Neuron (in vitro differentiated cells): Measurements from ENCODE around the gene GATA3.

ENCODE experiments used
- H2AFZ ChIP-seq: one replicate; pipeline ENCODE4 v1.6.1; 2013; ENCODE audit warnings: low read depth, mild to moderate bottlenecking, inconsistent platforms, low read length, moderate library complexity
- H3K27me3 ChIP-seq: one replicate; pipeline ENCODE4 v1.6.1; 2013; ENCODE audit warnings: low read length; ENCODE audit not compliant: insufficient read depth
- H3K36me3 ChIP-seq: one replicate; pipeline ENCODE4 v1.6.1; 2013; ENCODE audit warnings: low read length; ENCODE audit not compliant: insufficient read depth
- H3K4me1 ChIP-seq: one replicate; pipeline ENCODE4 v1.6.1; 2013; ENCODE audit warnings: low read length; ENCODE audit not compliant: insufficient read depth
- H3K4me3 ChIP-seq: 2 replicates; pipeline ENCODE4 v1.5.1; 2013; ENCODE audit warnings: mild to moderate bottlenecking, low read length, moderate library complexity
- H3K9me3 ChIP-seq: one replicate; pipeline ENCODE4 v1.6.1; 2013; ENCODE audit warnings: low read length

GATA3 gene

DNA sequence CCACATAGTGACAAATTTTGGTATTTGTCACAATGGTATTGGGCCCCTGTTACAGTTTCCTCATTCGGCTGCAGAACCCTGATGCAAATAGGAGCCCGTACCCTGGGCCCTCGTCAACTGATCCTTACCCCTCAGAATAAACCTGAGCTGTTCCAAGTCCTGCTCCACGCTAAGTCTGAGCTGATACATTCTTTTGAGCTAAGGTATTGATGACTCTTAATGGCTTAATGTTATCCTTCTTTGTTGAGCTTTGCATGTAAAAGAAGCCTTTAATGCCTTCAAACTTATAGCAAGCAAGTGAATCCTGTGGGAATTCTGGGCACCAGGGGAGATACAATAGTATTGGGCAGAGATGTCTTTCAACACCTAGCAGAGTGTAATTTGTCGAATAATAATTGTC, 31.8 kb downstream of the GATA3 start:
- H3K9me3 ChIP-seq: no peaks in the 10 kb centered on the region
- no peak overlapping the region for H2AFZ ChIP-seq
- no peaks in the 10 kb centered on the region for H3K4me1 ChIP-seq
- peaks cover 2% of the 10 kb centered on the region for H3K27me3 ChIP-seq
- H3K4me3 ChIP-seq: no peak overlapping the region
- no peaks in the 10 kb centered on the region for H3K36me3 ChIP-seq

DNA sequence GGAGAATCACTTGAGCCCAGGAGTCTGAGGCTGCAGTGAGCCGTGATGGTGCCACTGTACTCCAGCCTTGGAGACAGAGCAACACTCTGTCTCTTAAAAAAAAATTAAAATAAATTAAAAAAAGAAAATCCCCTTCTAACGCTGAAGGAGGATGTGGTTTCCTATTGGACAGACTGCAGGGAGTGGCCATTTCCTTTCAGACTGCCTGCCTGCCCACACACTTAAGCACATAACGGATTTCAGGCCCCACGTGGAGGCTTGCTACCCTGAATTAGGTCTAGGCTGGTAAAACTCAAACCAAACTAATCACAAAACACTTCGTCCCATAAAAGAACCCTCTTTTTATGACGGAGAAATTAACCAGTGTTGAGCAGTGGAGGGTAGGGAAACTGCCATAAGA, 34.0 kb downstream of the GATA3 start:
- Histone ChIP-seq H3K4me3 (no peak overlapping the region), H3K27me3 (peaks cover 2% of the 10 kb centered on the region), H2AFZ (no peak overlapping the region), H3K4me1 (no peaks in the 10 kb centered on the region), H3K9me3 (no peaks in the 10 kb centered on the region), H3K36me3 (no peaks in the 10 kb centered on the region)

DNA sequence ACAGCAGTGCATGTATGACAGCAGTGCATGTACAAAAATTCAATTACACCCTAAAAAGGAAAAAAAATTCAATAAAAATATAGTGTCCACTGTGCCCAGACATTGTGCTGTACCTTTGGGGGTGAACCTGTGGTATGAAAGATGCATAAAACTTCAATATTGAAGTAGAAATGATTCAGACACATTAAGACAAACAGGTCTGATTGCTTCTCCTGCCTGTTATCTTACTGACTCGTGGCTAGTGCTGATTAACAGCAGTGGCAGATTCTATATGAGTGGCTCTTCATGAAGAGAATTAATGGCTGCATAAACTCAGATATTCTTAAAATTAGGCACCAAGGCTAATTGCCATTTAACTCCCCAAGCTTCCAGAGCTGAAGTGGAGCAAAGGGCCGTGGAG, 37.9 kb downstream of the GATA3 start:
- Histone ChIP-seq H2AFZ (no peak overlapping the region), H3K9me3 (no peaks in the 10 kb centered on the region), H3K4me1 (no peaks in the 10 kb centered on the region), H3K27me3 (peaks cover 2% of the 10 kb centered on the region), H3K36me3 (no peaks in the 10 kb centered on the region), H3K4me3 (no peak overlapping the region)

DNA sequence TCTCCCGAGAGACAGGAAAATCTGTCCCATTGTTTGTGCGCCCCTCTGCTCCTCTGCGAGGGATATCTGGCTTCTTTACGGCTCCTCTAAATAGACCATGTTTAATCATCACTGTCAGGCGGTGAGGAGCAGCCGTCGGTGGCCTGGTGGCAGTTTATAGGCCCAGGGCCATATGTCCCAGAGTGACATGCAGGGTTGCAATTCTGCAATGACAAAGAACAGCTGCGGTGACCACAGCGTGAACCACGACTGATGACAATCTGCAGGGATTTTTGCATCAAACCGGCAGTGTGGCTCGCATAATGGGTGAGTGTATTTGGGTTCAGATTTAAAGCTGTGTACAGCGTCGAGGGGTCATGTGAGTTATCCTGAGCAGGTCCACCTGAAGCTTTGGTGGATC, 41.5 kb downstream of the GATA3 start:
- H3K27me3 ChIP-seq: no peaks in the 10 kb centered on the region
- H3K36me3 ChIP-seq: no peaks in the 10 kb centered on the region
- no peaks in the 10 kb centered on the region for H3K4me1 ChIP-seq
- H3K4me3 ChIP-seq: no peak overlapping the region
- no peaks in the 10 kb centered on the region for H3K9me3 ChIP-seq
- no peak overlapping the region for H2AFZ ChIP-seq

DNA sequence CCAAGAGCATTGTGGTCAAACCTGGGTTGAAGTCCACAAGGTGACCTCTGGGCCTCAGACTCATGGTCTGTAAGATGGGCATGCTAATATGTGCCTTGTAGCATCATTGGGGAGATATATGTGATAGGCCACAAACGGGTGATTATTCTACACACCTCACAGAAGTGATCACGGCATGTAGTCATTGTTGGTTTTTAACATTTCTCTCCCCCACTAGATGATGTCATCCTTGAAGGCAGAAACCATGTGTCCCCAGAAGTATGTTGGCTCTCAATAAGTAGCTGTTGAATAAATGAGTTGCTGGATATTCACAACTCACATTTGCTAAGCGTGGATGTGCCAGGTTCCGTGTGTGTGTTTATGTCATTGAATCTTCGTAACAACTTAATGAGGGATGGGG, 42.4 kb downstream of the GATA3 start:
- Histone ChIP-seq H3K36me3 (no peaks in the 10 kb centered on the region), H3K9me3 (no peaks in the 10 kb centered on the region), H3K4me1 (no peaks in the 10 kb centered on the region), H3K4me3 (no peak overlapping the region), H2AFZ (no peak overlapping the region), H3K27me3 (no peaks in the 10 kb centered on the region)

DNA sequence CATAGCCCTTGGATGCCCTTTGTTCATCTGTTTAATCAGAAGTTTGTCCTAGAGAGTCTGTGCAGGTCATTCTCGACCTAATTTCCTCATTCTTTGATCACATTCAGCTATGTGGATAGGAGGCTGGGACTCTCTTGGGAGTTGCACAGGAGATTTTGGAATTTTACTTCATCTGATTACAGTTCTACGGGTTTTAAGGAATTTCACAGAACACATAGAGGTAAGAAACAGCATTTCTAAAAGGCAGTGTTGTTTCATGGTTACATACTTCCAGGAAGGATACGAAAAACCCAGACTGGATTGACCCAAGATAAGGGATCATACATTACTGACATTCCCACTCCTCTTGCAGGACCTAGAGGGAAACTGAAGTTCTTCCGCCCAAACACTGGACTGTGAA, 45.9 kb downstream of the GATA3 start:
- Histone ChIP-seq H3K4me3 (no peak overlapping the region), H2AFZ (no peak overlapping the region), H3K9me3 (no peaks in the 10 kb centered on the region), H3K36me3 (no peaks in the 10 kb centered on the region), H3K27me3 (no peaks in the 10 kb centered on the region), H3K4me1 (no peaks in the 10 kb centered on the region)

DNA sequence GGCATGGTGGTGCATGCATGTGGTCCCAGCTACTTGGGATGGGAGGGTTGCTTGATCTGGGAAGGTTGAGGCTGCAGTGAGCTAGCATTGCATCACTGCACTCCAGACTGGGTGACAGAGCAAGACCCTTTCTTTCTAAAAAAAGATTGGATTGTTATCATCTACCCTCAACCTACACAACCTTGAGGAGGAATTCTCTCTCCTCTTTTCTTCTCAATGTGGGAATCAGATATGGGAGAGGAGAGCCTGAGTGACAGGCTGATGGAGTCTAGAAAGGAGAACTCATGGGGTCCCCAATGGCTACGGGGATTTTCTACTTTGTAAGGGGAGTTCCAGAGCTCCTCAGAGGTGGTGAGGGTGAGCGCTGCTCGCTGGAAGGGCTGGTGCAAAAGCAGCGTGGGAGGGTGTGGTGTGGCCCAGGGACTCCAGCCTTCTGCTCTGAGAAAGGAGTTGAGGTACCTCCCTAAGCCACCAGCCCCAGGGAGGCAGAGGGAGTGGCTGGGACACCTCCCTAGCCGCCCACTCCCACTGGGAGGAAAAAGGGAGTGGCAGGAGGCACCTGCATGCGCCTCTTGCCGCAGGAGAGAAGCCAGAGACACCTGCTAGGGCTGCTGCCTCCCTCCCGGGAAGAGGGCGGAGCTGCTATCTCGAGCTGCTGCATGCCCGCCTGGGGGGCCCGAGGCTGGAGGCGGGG, 48.4 kb downstream of the GATA3 start:
- H3K9me3 ChIP-seq: no peaks in the 10 kb centered on the region
- no peaks in the 10 kb centered on the region for H3K27me3 ChIP-seq
- no peak overlapping the region for H2AFZ ChIP-seq
- H3K4me3 ChIP-seq: no peak overlapping the region
- no peaks in the 10 kb centered on the region for H3K36me3 ChIP-seq
- H3K4me1 ChIP-seq: no peaks in the 10 kb centered on the region

DNA sequence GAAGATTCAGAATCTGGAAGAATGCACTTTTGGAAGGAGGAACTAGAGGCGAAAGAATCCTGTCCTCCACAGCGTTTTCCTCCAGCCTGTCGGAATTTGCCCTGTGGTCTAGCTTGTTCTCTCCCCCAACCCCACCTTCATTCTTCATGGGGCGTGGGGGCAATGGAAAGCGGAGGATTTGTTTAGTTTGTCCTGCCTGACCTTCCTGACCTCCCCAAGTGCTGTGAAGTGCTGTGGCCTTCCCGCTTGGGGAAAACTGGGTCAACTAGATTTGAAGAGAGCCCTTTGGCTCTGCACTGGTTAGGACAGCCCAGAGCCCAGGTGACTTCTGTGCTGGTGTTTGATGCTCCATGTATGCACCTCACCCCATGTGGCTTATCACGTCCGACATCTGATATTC, 49.1 kb downstream of the GATA3 start:
- Histone ChIP-seq H3K9me3 (no peaks in the 10 kb centered on the region), H3K4me3 (no peak overlapping the region), H2AFZ (no peak overlapping the region), H3K27me3 (no peaks in the 10 kb centered on the region), H3K36me3 (no peaks in the 10 kb centered on the region), H3K4me1 (no peaks in the 10 kb centered on the region)

DNA sequence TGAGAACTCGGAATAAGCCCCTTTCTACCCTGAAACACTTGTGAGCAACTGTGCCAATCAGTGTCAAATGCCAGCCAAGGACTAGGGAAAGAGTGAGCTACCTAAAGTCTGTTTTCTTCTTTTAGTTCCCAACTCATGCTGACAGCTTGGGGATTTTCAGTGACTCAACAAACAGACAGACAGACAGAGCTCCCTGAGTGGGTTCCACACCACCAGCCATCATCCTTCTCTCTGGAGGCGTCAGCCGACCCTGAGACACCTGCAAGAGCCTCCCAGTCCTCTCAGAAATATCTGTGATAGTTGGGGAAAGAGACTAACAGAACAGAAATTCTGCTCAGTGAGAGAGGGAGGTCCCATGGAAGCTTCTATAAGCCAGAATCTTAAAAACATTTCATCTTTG, 49.5 kb downstream of the GATA3 start:
- no peaks in the 10 kb centered on the region for H3K36me3 ChIP-seq
- H3K9me3 ChIP-seq: no peaks in the 10 kb centered on the region
- no peak overlapping the region for H3K4me3 ChIP-seq
- no peak overlapping the region for H2AFZ ChIP-seq
- H3K27me3 ChIP-seq: no peaks in the 10 kb centered on the region
- H3K4me1 ChIP-seq: no peaks in the 10 kb centered on the region

DNA sequence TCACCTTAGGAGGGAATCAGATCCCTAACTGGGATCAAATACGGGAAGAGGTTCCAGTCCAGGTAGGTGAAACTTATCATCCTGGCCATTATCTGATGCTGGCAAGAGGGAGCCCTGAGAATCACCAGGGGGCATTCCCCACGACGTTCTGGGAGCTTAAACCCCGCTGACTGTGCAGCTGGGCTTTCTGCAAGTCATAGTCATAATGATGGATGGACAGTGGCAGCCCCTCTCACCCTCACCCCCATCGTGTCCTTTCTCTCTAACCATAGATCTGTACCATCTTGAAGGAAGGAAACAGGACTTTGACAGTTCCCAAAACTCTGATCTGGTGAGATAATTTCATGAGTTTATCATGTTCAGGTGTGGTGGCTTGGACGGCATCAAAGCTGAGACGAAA, 50.2 kb downstream of the GATA3 start:
- no peaks in the 10 kb centered on the region for H3K27me3 ChIP-seq
- no peak overlapping the region for H3K4me3 ChIP-seq
- no peak overlapping the region for H2AFZ ChIP-seq
- no peaks in the 10 kb centered on the region for H3K4me1 ChIP-seq
- H3K36me3 ChIP-seq: no peaks in the 10 kb centered on the region
- H3K9me3 ChIP-seq: no peaks in the 10 kb centered on the region

DNA sequence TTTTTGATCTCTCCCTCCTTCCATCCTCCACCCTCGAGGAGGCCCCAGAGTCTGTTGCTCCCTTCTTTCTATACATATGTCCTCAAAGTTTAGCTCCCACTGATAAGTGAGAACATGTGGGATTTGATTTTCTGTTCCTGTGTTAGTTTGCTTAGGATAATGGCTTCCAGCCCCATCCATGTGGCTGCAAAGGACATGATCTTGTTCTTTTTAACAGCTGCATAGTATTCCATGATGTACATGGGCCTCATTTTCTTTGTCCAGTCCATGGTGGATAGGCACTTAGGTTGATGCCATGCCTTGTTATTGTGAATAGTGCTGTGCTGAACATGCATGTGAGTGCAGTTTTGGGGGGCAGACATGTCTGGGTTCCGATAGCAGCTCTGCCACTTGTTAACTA, 51.4 kb downstream of the GATA3 start:
- Histone ChIP-seq H3K4me3 (no peak overlapping the region), H2AFZ (no peak overlapping the region), H3K36me3 (no peaks in the 10 kb centered on the region), H3K4me1 (no peaks in the 10 kb centered on the region), H3K9me3 (no peaks in the 10 kb centered on the region), H3K27me3 (no peaks in the 10 kb centered on the region)

DNA sequence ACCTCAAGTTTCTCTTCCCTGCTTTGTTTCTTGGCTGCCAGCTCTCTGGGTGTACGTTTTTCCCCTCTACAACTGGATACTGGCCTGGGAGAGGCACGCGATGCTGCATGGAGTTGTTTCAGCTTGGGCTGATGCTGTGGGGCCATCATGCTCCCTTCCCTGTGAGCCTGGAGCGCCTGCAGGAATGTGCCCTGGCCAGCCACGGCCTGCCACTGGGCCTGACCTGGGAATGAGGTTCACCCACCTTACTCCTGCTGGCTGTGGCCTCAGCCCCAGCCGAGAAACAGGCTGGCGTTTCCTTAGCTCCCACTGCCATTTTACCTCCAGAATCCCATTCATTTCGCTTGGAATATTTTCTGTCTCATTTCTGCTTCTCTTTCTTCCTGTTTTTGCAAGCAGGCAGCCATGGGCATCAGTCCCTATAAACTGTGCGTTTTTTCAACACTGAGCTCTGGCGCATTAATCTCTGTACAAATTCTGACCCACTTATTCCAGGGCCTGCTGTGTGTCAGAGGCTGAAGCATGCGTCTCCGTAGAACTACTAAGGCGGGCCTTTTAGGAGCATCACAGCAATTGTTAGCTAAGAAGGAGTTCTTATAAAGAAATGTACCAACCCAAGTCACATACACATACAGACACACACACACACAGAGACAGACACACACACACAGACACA, 57.9 kb downstream of the GATA3 start:
- Histone ChIP-seq H2AFZ (no peak overlapping the region), H3K4me1 (no peaks in the 10 kb centered on the region), H3K36me3 (no peaks in the 10 kb centered on the region), H3K27me3 (no peaks in the 10 kb centered on the region), H3K4me3 (no peak overlapping the region), H3K9me3 (no peaks in the 10 kb centered on the region)

DNA sequence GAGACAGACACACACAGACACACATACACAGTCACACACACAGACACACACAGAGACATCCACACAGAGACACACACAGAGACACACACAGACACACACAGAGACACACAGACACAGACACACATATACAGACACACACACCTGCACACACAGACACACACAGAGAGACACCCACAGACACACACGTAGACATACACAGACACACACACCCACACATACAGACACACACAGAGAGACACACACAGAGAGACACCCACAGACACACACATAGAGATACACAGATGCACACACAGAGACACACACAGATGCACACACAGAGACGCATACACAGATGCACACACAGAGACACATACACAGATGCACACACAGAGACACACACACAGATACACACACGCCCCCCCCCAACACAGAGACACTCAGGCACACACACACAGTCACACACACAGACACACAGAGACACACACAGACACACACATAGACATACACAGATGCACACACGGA, 58.5 kb downstream of the GATA3 start:
- no peaks in the 10 kb centered on the region for H3K4me1 ChIP-seq

DNA sequence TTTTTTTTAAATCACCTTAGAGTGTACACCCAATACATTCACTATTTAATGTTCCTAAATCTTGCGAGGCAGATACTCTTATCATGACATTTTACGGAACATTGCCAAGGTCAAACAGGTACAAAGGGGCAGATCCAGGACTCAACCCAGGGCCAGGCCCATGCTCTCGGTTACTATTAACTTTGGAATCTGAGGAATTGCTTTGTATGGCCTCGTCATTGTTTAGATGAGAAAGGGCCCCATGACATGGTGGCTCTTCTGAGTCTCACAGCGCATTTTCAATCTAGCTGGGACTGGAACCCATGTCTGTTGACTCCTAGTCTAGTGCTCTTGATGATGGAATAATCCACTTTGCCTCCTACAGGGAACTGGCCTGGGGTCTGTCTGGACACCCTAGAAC, 59.1 kb downstream of the GATA3 start:
- Histone ChIP-seq H3K4me3 (no peak overlapping the region), H2AFZ (no peak overlapping the region), H3K36me3 (no peaks in the 10 kb centered on the region), H3K27me3 (no peaks in the 10 kb centered on the region), H3K4me1 (no peaks in the 10 kb centered on the region), H3K9me3 (no peaks in the 10 kb centered on the region)

More for the DNA sequence above, 58.5 kb downstream of the GATA3 start:
- Histone ChIP-seq H3K4me3 (no peak overlapping the region), H3K9me3 (no peaks in the 10 kb centered on the region), H2AFZ (no peak overlapping the region), H3K27me3 (no peaks in the 10 kb centered on the region), H3K36me3 (no peaks in the 10 kb centered on the region)
